NCI-H146 treated with DMSO at 0.1 percent for 48 hours (cell line): ENCODE data around the gene TICRR.

Experiments
- DNase-seq: peaks from one replicate; lab custom pipeline; 2025; ENCODE audit not compliant: unreplicated experiment; lab: John Stamatoyannopoulos, UW

The TICRR gene

DNA sequence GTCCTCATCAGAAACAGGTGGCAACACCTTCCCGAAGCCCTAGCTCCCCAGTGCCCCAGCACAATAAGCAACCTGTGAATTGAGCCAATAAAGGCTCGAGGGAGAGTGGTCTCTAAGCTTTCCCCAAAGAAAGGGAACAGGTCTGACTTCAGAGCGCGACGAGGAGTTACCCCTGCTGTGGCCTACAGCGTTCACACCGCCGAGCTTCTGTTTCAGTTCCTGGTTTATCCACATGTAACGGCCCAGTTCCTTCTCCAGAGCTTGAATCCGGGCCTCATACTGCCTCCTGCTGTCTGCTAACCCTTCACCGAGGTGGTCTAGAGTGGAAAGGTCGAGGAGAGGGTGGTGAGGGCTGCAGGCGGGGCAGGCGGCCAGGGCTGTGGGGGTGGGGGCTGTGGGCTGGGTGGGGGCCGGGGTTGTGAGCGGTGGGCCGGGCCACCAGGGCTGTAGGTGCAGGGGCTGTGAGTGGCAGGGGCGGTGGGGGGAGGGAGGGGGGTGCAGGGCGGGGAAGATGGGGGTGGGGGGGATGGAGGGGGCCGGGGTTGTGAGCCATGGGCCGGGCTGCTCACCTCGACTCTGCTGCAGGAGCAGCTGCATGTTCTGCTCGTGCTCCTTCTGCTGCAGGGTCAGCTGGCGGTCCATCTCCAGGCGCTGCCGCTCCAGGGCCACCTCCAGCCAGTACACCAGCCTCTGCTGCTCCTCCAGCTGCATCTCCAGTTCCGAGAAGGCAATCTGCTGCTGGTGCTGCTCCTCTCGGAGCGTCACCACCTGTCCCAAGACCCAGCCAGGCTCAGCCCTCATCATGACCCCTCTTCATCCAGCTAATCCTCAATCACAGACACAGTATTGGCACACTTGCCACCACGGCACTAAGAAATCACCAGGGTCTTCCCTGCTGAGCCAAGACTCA is 53.8 kb downstream of the TICRR start:
- DNase-seq = no peak

DNA sequence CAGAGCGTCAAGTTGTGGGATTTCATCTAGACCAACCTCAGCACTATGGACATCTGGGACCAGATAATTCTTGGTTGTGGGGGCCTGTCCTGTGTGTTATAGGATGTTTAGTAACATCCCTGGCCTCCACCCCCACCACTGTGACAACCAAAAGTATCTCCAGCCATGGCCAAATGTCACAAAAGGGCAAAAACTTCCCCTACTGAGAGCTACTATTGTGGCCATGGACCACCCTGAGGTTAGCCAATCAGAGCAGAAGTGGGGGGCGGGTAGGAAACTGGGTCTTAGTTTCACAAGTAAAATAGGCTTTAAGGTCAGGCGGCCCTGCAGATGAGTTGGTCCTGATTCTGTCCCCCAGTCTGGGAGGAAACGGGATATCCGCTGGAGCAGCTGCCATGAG is 54.6 kb downstream of the TICRR start:
- no peak for DNase-seq

DNA sequence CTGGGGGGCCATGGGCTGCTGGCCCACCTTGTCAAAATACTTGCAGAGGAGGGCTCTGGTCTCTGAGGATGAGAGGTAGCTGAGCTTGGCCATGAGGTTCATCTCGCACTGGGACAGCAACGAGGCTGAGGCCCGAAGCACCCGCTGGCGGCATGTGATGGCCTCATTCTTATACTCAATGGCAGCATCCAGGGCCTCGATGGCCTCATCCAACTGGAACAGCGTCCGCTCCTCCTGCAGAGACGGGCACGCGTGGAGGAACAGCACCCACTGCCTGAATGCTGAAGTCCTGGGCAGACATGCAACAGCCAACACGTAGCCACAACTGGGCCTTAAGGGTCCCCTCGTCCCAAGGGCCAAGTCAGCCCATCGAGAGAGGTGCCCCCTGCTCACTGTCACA is 55.0 kb downstream of the TICRR start:
- no peak for DNase-seq

DNA sequence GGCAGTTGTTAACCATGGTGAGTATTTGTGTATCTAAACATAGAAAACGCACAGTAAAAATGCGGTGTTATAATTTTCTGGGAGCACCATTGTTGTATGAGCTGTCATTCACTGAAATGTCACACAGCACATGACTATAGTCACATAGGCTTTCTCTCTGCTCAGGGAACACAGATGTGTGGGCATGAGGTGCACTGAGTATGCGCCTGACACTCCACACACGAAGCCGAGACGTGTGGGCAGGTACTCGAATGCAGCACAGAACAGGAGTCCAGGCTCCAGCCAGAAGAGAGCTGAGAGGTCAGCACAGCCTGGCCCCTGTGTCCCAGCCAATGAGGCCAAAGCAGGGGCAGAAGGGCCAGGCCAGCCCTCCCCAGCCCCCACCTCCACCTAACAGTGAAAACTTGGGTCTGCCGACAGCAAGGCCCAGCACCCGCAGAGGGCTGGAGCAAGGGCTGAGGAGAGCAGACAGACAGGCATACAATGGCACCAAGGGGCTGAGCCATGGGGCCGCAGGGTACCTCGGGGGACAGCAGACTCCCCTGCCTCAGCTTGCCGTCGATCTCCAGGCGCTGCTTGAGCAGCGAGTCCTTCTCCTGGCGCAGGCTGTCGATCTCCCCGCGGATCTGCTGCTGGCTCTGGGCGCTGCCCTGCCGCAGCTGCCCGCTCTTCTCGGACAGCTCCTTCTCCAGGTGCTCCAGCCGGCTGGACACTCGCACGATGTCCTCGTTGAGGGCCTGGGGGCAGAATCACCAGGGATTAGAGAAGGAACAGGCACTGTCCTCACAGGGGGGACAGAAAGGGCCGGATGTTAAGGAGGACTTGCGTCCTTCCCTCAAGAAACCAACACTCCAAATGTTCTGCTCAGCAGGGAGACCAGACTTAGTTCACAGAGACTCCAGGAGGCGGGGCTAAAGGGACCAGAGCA is 56.0 kb downstream of the TICRR start:
- no peak for DNase-seq

DNA sequence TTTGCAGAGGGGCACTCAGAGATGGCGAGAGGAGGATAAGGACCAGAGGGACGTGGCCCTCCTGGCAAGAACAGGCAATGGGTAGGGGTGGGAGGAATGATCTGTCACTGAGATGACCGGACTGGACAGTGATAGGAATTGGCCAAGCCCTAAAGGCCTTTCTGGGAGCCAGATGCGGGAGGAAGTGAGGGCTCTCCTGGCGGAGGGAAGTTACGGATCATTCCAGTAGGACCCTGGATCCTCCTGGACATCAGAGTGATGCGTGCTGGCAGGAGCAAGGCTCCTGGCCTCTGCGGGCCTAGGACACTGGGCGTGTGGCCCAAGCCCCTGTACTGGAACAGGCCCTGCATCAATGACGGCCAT is 56.6 kb downstream of the TICRR start:
- DNase-seq = no peak

DNA sequence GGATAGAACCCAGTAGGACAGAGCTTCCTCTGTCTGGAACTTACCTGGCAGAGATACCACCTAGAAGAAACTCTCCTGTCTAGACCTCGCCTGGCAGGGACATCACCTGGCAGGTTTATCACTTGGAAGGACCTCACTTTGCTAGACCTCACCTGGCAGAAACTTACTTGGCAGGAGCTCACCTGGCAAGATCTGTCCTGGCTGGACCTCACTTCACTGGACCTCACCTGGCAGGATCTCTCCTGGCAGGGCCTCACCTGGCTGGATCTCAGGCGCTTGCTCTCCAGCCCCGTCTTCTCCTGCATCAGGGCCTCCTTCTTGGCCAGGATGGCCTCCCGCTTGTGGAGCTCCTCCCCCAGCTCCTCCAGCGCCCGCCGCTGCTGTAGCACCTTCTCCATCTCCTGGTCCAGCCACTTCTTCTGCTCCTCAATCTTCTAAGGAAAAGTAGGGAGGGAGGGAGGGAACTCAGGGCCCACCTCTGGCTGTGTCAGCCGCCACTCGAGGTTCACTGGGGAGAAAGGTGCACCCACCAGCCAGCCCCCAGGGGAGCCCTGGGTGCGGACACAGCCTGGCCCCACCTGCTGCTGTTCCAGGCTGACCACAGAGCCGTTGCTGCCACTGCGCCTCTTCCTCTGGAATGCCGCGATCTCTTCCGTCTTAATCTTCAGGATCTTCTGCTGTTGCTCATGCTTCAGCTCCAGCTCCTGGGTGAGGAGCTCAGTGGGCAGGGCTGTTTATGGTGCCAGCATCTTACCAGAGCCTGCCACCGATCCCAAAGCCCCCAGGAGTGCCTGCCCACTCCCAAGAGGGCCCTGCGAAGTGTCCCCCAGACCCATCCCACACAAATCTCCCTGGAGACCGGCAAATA is 57.5 kb downstream of the TICRR start:
- DNase-seq = no peak

DNA sequence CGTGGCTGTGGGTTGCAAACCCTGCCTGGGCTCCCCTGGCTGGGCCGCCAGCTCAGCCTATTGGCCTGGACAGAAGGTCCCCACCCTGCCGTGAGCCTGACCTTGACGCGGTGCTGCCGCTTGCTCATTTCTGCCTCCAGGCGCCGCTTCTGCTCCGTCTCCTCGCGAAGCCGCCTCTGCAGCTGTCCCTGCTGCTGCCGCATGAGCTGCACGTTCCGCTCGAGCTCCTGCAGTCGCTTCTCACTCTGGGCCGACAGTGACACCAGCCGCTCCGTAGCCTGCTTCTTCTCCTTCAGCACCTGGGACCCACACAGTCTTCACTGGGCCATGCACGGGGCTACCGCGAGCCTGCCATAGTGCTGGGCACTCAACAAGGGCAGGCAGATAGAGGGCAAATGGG is 58.3 kb downstream of the TICRR start:
- no peak for DNase-seq

DNA sequence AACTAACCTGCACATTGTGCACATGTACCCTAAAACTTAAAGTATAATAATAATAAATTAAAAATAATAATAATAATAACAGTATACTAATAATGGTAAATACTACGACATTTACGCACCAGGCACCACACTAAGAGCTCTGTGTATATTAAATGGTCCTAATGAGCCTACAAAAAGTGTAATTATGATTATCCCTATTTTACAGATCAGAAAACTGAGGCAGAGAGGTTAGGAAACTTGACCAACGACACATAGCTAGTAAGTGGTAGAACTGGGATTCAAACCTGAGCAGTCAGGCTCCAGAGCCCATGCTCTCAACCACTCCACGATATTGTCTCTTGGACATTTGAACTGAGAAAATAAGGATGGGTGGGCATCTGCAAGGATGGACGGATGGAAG is 65.0 kb downstream of the TICRR start:
- no peak for DNase-seq

DNA sequence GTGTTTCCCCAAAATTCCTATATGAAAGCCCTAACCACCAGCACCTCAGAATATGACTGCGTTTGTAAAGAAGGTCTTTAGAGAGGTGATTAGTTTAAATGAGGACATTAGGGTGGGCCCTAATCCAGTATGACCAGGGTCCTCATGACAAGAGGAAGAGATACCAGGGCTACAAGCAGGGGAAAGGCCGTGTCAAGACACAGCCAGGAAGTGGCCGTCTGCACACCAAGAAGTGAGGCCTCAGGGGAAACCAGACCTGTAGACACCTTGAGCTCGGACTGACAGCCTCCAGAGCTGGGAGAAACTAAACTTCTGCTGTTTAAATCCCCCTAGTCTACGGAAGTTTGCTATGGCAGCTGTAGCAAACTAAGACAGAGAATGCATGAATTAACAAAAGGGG is 65.8 kb downstream of the TICRR start:
- DNase-seq = no peak

DNA sequence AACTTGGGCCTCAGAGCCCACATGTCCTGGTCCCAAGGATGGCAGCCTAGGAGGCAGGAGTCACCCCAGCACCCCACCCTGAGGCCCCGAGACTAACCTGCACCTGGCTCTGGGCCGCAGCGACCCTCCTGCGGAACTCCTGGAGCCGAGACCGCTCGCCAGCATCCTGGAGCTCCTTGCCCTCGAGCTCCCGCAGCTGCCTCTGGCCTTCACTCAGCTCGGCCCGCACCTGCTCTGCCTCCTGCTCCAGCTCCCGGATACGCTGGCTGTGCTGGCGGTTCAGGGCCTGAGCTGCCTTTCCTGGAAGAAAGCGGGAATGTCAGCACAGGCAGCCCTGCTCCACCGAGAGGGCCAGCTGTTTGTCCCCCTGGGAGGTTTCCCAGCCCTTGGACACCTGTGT is 66.8 kb downstream of the TICRR start:
- DNase-seq = no peak

DNA sequence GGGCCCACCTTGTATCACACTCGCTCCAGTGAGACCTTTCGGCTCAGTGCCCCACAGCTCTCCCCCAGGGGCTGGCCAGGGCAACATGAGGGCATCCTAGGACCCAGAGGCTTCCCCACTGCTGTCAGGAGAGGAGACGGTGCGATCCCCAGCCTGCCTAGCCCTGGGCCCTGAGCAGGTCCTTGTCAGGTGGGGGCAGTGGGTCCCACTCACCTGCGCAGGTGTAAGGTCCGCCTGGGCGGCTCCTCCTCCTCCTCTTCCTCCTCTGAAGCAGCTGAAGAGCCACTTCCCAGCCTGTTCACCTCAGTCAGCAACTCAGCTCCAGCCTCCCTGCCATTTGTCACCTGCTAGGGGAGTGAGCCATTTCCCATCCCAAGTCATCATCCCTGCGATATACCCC is 70.4 kb downstream of the TICRR start:
- no peak for DNase-seq

DNA sequence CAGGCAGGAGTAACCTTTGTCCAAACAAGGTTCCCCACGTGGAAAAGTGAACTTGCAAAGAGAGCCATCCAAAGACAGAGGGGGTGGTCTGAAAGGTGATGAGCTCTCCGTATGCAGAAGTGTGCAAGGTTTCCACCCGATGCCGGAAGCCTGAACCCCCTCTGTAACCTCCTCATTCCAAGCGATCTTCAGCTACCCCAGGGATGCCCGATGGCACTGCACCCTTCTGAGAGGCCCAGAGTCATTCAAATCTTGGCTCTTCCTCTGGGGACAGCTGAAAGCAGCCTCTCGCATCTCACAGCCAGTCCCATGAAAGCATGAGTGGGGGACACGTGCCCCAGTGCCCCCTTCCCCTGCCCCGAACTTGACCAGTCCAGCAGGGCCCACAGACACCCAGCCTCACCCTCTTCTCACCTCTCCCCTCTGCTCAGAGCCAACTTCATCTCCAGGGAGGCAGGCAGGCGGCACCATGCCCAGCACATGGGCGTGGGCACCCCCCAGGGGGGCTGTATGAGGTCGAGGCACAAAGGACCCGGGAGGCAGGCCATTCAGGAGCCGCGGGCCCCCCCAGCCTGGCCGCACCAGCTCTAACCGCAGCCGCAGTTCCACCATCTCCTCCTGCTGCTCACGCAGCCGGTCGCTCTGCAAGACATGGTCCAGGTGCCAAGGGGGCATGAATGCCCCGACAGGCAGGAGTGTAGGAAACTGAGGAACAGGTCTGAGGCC is 71.3 kb downstream of the TICRR start:
- DNase-seq = no peak

DNA sequence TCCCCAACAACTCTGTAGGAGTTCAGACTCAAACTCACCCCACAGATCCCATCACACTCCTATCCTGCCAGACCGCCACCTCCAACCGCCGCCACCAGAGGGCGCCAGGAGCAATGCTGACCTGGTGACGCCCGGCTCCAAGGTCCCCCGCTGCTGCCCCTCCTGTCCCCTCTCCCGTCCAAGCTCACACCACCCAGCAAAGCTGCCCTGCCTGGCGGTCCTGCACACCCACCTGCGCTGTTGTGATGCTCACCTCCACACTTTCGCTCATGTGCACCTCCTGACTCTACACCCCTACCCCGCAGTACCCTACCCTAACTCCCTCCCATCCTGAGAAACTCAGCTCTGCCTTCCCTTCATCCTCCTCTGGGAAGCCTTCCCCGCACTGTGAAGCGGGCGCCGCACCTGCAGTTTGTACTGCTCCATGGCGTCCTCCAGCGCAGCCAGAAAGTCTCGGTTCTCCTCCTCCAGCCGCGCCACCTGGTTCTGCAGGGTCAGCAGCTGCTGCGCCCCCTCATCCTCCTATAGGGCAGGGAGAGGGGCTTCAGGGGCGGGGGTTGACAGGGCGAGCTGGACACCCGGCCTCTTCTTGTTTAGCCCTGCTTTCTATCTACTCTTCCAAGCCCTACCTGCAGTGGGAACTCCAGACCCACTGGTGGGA is 72.1 kb downstream of the TICRR start:
- DNase-seq = no peak

DNA sequence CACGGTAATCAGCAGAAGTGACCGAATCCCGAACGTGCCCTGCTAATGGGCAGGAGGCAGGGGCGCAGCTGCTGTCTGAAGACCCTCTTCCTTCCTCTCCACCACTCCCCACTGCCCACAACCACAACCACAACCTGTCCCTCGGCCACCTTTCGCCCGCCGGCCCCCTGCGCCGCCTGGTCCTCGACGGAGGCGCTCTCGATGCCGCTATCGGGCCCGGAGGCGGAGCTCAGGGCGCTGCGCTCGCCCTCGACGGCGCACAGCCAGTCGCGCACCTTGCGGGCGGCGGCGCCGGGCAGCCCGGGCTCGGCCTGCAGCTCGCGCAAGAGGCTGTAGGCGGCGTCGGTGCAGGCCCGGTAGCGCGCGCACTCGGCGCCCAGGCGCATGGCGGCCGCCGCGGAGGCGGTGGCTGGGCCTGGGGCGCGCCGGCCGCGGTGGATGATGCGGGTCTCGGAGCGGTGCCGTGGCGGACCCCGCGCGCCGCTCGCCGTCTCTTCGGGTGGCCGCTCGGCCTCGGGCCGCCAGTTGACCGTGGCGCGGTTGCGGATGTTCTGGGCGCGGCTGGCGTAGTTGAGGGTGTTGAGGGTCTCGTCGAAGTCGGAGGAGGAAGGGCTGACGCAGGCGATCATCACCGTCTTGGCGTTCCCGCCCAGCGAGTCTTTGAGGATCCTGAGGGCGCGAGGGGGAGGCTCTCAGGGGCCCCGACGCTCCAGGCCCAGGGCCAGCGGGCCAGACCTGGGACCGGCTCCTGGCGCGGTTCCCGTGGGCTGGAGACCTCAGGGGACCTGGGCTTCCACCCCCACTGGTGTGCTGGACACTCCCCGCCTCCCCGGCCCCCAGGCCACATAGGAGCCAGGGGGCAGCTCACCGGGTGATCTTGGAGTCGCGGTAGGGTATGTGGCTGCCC is 73.1 kb downstream of the TICRR start:
- no peak for DNase-seq

DNA sequence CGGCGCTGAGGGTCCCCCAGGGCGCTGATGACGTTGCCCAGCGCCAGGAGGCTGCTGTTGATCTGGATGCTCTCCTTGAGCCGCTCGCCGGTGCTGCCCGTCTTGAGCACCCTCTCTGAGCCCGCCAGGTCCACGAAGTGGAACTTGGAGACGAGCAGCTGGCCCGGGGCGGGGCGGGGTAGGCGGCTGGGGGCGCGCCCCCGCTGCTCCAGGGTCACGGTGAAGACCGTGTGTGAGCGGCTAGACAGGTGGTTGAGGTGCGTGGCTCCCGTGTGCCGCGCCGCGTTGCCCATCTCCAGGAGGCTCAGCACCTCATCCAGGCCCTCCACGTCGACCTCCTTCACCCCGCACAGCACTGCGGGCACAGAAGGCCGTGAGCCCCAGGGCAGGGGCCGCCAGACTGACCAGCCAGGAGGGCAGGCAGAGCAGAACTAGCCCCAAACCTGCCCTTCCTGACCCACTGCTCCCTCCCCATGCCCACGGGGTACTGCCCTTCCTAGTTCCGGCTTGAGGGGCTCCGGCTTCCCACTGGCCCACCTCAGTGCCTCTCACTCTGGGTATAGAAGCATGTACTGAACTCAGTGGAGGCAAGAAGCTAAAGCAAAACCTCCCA is 73.8 kb downstream of the TICRR start:
- no peak for DNase-seq

DNA sequence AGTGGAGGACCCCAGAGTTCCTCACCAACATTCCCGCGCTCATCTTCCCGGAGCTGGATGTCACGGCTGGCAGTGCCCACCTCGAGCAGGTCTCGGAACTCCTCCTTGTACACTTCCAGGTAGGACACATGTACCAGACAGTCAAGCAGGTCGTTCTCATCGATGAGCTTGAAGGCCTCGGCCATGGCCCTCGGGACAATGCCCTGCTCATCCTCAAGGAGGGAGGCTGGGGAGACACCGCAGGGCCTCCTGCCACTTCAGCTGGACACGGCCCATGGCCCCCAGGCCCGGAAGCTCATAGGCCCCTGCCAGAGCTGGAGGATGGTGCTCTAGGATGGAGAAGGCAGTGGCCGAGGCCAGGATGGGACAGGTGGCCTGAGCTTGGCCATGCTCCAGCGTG is 74.4 kb downstream of the TICRR start:
- no peak for DNase-seq

DNA sequence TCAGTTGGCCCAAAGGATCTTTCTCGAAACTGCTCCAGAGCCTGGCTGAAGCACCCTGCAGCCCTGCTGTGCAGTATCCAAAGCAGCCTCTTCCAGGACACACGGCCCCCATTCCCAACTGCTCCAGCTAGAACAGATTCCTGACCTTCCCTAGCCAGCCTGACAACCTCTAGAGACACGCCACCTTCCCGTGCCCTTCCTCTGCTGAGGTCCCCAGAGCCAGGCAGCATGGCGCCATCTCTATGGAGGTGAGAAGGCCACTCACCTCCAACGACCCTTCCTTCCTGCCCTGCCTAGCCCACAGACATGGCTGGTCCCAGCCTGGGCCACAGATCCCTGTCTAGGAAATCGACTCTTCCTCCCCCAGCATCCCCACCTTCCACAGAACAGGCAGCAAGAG is 76.9 kb downstream of the TICRR start:
- DNase-seq = no peak

DNA sequence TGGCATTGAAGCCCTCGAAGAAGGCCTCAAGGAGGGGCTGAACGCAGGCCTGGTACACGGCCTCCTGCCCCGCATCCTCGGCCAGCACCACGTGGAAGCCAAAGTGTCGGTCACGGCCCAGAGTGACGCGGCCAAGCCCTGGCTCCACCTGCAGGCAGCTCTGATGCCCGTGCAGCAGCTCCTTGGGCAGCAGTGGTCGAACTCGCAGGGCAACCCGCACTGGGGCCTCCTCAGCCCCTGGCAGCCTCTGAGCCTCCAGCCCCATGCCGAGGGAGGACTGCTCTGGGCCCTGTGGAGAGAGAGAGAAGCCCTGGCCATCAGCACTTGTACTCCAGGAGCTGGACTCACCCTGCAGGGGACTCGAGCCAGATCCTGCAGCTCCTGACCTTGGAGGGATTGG is 77.4 kb downstream of the TICRR start:
- DNase-seq = no peak

DNA sequence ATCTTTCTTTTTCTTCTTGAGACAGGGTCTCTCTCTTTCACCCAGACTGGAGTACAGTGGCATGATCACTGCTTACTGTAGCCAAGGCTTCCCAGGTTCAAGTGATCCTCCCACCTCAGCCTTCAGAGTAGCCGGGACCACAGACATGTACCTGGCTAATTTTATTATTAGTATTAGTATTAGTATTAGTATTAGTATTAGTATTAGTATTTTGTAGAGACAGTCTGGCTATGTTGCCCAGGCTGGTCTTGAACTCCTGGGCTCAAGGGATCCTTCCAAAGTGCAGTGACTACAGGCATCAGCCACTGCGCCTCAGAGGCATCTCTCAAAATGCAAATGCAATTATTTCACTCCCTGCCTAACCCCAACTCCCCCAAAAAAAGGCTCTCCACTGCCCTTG is 78.3 kb downstream of the TICRR start:
- DNase-seq = no peak
